ENCODE results near the gene AGXT2.

GRCh38 chr5:35009019-35009418 lies 38.7 kb downstream of the AGXT2 start:
- no peak for TF ChIP-seq CTCF (IDR thresholded peaks at IDR 0.05; ENCODE audit: low read depth, low read length, missing input control)
- TF ChIP-seq, protein P1, sequence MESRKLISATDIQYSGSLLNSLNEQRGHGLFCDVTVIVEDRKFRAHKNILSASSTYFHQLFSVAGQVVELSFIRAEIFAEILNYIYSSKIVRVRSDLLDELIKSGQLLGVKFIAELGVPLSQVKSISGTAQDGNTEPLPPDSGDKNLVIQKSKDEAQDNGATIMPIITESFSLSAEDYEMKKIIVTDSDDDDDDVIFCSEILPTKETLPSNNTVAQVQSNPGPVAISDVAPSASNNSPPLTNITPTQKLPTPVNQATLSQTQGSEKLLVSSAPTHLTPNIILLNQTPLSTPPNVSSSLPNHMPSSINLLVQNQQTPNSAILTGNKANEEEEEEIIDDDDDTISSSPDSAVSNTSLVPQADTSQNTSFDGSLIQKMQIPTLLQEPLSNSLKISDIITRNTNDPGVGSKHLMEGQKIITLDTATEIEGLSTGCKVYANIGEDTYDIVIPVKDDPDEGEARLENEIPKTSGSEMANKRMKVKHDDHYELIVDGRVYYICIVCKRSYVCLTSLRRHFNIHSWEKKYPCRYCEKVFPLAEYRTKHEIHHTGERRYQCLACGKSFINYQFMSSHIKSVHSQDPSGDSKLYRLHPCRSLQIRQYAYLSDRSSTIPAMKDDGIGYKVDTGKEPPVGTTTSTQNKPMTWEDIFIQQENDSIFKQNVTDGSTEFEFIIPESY (IDR thresholded peaks at IDR 0.05) = no peak
- no peak for TF ChIP-seq TAF1 (conservative IDR thresholded peaks at IDR 0.05)
- TF ChIP-seq EGR1 (IDR thresholded peaks at IDR 0.05; ENCODE audit: low read depth in 2 of 2) = no peak
- no peak for TF ChIP-seq GABPA (IDR thresholded peaks at IDR 0.05 in 1 of 2, conservative IDR thresholded peaks at IDR 0.05 in 1 of 2)
- TF ChIP-seq RAD21 (IDR thresholded peaks at IDR 0.05) = no peak
- no peak for TF ChIP-seq HNF4A (conservative IDR thresholded peaks at IDR 0.05)
- TF ChIP-seq NR2F2 (IDR thresholded peaks at IDR 0.05) = no peak
- no peak for TF ChIP-seq MAX (IDR thresholded peaks at IDR 0.05)
- no peak for TF ChIP-seq RXRA (IDR thresholded peaks at IDR 0.05)
- no peak for TF ChIP-seq FOXA1 (IDR thresholded peaks at IDR 0.05)
- TF ChIP-seq, protein P2, sequence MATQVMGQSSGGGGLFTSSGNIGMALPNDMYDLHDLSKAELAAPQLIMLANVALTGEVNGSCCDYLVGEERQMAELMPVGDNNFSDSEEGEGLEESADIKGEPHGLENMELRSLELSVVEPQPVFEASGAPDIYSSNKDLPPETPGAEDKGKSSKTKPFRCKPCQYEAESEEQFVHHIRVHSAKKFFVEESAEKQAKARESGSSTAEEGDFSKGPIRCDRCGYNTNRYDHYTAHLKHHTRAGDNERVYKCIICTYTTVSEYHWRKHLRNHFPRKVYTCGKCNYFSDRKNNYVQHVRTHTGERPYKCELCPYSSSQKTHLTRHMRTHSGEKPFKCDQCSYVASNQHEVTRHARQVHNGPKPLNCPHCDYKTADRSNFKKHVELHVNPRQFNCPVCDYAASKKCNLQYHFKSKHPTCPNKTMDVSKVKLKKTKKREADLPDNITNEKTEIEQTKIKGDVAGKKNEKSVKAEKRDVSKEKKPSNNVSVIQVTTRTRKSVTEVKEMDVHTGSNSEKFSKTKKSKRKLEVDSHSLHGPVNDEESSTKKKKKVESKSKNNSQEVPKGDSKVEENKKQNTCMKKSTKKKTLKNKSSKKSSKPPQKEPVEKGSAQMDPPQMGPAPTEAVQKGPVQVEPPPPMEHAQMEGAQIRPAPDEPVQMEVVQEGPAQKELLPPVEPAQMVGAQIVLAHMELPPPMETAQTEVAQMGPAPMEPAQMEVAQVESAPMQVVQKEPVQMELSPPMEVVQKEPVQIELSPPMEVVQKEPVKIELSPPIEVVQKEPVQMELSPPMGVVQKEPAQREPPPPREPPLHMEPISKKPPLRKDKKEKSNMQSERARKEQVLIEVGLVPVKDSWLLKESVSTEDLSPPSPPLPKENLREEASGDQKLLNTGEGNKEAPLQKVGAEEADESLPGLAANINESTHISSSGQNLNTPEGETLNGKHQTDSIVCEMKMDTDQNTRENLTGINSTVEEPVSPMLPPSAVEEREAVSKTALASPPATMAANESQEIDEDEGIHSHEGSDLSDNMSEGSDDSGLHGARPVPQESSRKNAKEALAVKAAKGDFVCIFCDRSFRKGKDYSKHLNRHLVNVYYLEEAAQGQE (IDR thresholded peaks at IDR 0.05) = no peak
- TF ChIP-seq YY1 (IDR thresholded peaks at IDR 0.05) = no peak
